WTC11 (cell line): ENCODE results near the gene SMARCC2. TPM values are rescaled to one million over a fixed set of nuclear protein-coding genes. Genes with fewer than 3 reads are reported as not detected.

ENCODE experiments used
- ATAC-seq: fragments of 200-7000 bp; cut with Tn5 transposase; 2 replicates; pipeline ENCODE4 v1.10.0; 2021; ENCODE audit warnings: mild to moderate bottlenecking, moderate library complexity
- CTCF ChIA-PET: fragments of 300-600 bp; sonication (Branson Sonifier 250); formaldehyde crosslinking; loops from one replicate; lab custom pipeline; 2021; ENCODE audit warnings: antibody characterized with exemption; lab: Charles Lee
- POLR2A ChIA-PET: fragments of 350-600 bp; sonication (Branson Sonifier 250); formaldehyde crosslinking; loops from one replicate; lab custom pipeline; 2021; ENCODE audit warnings: antibody characterized with exemption; lab: Charles Lee
- DNase-seq: peaks from one replicate; pipeline ENCODE4 v3.0.0; 2021; ENCODE audit warnings: low spot score
- H3K27ac Mint-ChIP-seq: 2 replicates; pipeline ENCODE4 v1.8.0; 2021; ENCODE audit warnings: mixed read lengths
- H3K27me3 Mint-ChIP-seq: 2 replicates; pipeline ENCODE4 v1.8.0; 2021; ENCODE audit warnings: low read depth, mild to moderate bottlenecking, moderate library complexity, mixed read lengths
- H3K36me3 Mint-ChIP-seq: 2 replicates; pipeline ENCODE4 v1.8.0; 2021; ENCODE audit warnings: mixed read lengths
- H3K4me1 Mint-ChIP-seq: 2 replicates; pipeline ENCODE4 v1.8.0; 2022; ENCODE audit warnings: mixed read lengths
- H3K4me3 Mint-ChIP-seq: 2 replicates; pipeline ENCODE4 v1.8.0; 2021; ENCODE audit warnings: mild to moderate bottlenecking, moderate library complexity, mixed read lengths
- H3K9me3 Mint-ChIP-seq: 2 replicates; pipeline ENCODE4 v1.8.0; 2021; ENCODE audit warnings: mixed read lengths
- E2F4 ChIP-seq: sonication (generic); formaldehyde crosslinking; IDR thresholded peaks from 2 replicates; pipeline ENCODE4 v1.8.1; 2022; ENCODE audit warnings: low read depth, mild to moderate bottlenecking, moderate library complexity, missing genetic modification reagents, borderline replicate concordance
- ZNF232 ChIP-seq: sonication (generic); formaldehyde crosslinking; IDR thresholded peaks from 2 replicates; pipeline ENCODE4 v1.8.0; 2022; ENCODE audit warnings: mild to moderate bottlenecking, missing genetic modification reagents
- total RNA-seq: library from RNA; stranded (reverse); gene quantifications from 3 replicates; pipeline ENCODE4 v1.2.3, GENCODE V29; 2021

The SMARCC2 gene
- total RNA-seq, 1 experiment from 2014 or later, result 76.8 TPM

GRCh38 chr12:56114084-56114483, 75.2 kb downstream of the SMARCC2 start:
- Mint-ChIP-seq H3K4me3 (no peak overlapping the region), H3K9me3 (no peaks in the 10 kb centered on the region), H3K27me3 (no peaks in the 10 kb centered on the region), H3K27ac (0 out of 2 replicates have a peak overlapping the region, but pooled peaks have one; percentile 64), H3K36me3 (peaks cover 61% of the 10 kb centered on the region), H3K4me1 (peaks cover 14% of the 10 kb centered on the region)
- ATAC-seq (no peak), DNase-seq (no peak)
- ChIA-PET CTCF (no interaction called here), POLR2A (no interaction called here)
- TF ChIP-seq ZNF232 (no peak), E2F4 (CRISPR knock-in tag) (no peak)

Other genes starting within 250 kb of the SMARCC2 start
- 72.2 to 86.5 TPM (median 79.3 TPM) in 3 replicates for gene PMEL, start 223.4 kb downstream of the SMARCC2 start, total RNA-seq
- gene CDK2, start 222.7 kb downstream of the SMARCC2 start, total RNA-seq, result 37.6 to 44.1 TPM (median 43.1 TPM) in 3 replicates
- 55.0 to 65.8 TPM (median 64.3 TPM) in 3 replicates for gene RAB5B, start 215.4 kb downstream of the SMARCC2 start, total RNA-seq
- 20.3 to 23.2 TPM (median 23.2 TPM) in 3 replicates for gene SUOX, start 192.2 kb downstream of the SMARCC2 start, total RNA-seq
- 13.6 to 14.9 TPM (median 14.8 TPM) in 3 replicates for gene IKZF4, start 168.4 kb downstream of the SMARCC2 start, total RNA-seq
- gene RPS26, start 147.6 kb downstream of the SMARCC2 start, total RNA-seq, result 66.4 to 77.2 TPM (median 73.4 TPM) in 3 replicates
- 49.2 to 64.3 TPM (median 52.4 TPM) in 3 replicates for gene ERBB3, start 109.3 kb downstream of the SMARCC2 start, total RNA-seq
- gene PA2G4, start 84.9 kb downstream of the SMARCC2 start, total RNA-seq, result 198 to 249 TPM (median 199 TPM) in 3 replicates
- 4,004 to 4,366 TPM (median 4,314 TPM) in 3 replicates for gene RPL41, start 72.8 kb downstream of the SMARCC2 start, total RNA-seq
- gene ZC3H10, start 71.2 kb downstream of the SMARCC2 start, total RNA-seq, result 11.3 to 13.6 TPM (median 13.1 TPM) in 3 replicates
- 77.7 to 80.8 TPM (median 80.1 TPM) in 3 replicates for gene ESYT1, start 61.2 kb downstream of the SMARCC2 start, total RNA-seq
- gene MYL6B, start 36.9 kb downstream of the SMARCC2 start, total RNA-seq, result 171 to 180 TPM (median 173 TPM) in 3 replicates
- gene MYL6, start 31.1 kb downstream of the SMARCC2 start, total RNA-seq, result 835 to 932 TPM (median 844 TPM) in 3 replicates
- gene RNF41, start 32.4 kb upstream of the SMARCC2 start, total RNA-seq, result 45.5 to 57.4 TPM (median 48.7 TPM) in 3 replicates
- gene NABP2, start 34.9 kb upstream of the SMARCC2 start, total RNA-seq, result 42.7 to 47.9 TPM (median 47.5 TPM) in 3 replicates
- gene SLC39A5, start 40.6 kb upstream of the SMARCC2 start, total RNA-seq, result 0.26 to 0.62 TPM (median 0.46 TPM) in 3 replicates
- 33.0 to 41.2 TPM (median 38.6 TPM) in 3 replicates for gene ANKRD52, start 68.9 kb upstream of the SMARCC2 start, total RNA-seq
- 22.7 to 26.2 TPM (median 24.4 TPM) in 3 replicates for gene COQ10A, start 77.5 kb upstream of the SMARCC2 start, total RNA-seq
- gene CS, start 110.8 kb upstream of the SMARCC2 start, total RNA-seq, result 241 to 275 TPM (median 246 TPM) in 3 replicates
- 171 to 193 TPM (median 192 TPM) in 3 replicates for gene CNPY2, start 126.5 kb upstream of the SMARCC2 start, total RNA-seq
- 46.7 to 58.0 TPM (median 57.5 TPM) in 3 replicates for gene PAN2, start 144.5 kb upstream of the SMARCC2 start, total RNA-seq
- gene IL23A, start 149.4 kb upstream of the SMARCC2 start, total RNA-seq, result 2.9 to 3.0 TPM (median 2.9 TPM) in 3 replicates
- 53.2 to 54.5 TPM (median 54.5 TPM) in 3 replicates for gene STAT2, start 170.6 kb upstream of the SMARCC2 start, total RNA-seq
- 0.11 TPM in 1 of 3 replicates, not detected in the others for gene APOF, start 173.4 kb upstream of the SMARCC2 start, total RNA-seq